Upper lobe of left lung (tissue), 4 donors: ENCODE results near the gene PKIB.

ENCODE experiments used
- CTCF ChIP-seq, 6 experiments: fragments of 450-650 bp in 4 of 6; fragments of 200-600 bp in 2 of 6; sonication (generic) in 2 of 6; IDR thresholded peaks; one replicate each; pipeline ENCODE4 v1.5.1; 2016 to 2019; ENCODE audit warnings: antibody characterized with exemption in 6 of 6
- POLR2A ChIP-seq, 4 donors: fragments of 450-650 bp; IDR thresholded peaks; one replicate each; pipeline ENCODE4 v1.5.1; 2016 to 2017; ENCODE audit warnings: antibody characterized with exemption in 4 of 4, mild to moderate bottlenecking in 2 of 4

GRCh38 chr6:122614303-122614702, 4.1 kb downstream of the PKIB start:
- TF ChIP-seq CTCF (IDR thresholded peaks at IDR 0.05) (no peak), POLR2A (IDR thresholded peaks at IDR 0.05) (no peak)
